HG02763 (cell line): ENCODE measurements around the gene CENPVL3.
"Not testable (repeated sequence)": the region's sequence is repeated elsewhere in the genome, so short reads cannot be mapped to it uniquely, and the experiment has no call there.

ENCODE experiments used
- ATAC-seq: cut with Tn5 transposase; IDR thresholded peaks from one replicate; pipeline ENCODE4 v1.9.1; 2021; ENCODE audit warnings: mild to moderate bottlenecking, moderate library complexity; ENCODE audit not compliant: unreplicated experiment

CENPVL3 gene

GRCh38 chrX:51618241-51619155 lies at the start of gene CENPVL3:
CENPVL3 (minus strand) TSS chrX:51618912; CDS start chrX:51618873, 39 bp downstream.
- not testable (repeated sequence) for ATAC-seq

- ATAC-seq, result no peak
Observed at GRCh38 chrX:51665981-51666380, 47.3 kb upstream of the CENPVL3 start.

GRCh38 chrX:51643377-51643776 lies 24.7 kb upstream of the CENPVL3 start:
- ATAC-seq, result no peak

DNA sequence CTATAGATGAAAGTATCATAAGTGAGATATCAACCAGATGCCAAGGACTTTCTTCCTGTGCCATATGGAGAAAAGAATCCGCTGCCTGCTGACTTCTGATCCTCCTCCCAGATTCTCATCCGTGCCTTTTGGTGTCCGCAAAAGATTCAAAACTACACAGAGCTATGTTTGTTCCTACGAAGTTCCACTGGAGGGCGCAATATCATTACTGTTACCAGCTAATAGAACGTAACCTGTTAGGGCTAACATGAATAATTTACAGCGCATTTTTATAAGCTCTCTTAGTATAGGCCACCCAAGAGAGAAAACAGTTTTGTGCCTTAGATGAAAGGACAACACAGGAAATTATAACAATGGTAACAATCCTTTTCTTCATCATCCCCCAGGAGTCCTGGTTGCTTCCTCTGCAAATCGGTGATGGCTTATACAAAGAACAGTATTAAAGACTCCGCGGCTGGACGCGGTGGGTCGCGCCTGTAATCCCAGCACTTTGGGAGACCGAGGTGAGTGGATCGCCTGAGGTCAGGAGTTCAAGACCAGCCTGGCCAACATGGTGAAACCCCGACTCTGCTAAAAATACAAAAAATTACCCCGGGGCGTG lies 22.8 kb upstream of the CENPVL3 start:
- no peak for ATAC-seq

DNA sequence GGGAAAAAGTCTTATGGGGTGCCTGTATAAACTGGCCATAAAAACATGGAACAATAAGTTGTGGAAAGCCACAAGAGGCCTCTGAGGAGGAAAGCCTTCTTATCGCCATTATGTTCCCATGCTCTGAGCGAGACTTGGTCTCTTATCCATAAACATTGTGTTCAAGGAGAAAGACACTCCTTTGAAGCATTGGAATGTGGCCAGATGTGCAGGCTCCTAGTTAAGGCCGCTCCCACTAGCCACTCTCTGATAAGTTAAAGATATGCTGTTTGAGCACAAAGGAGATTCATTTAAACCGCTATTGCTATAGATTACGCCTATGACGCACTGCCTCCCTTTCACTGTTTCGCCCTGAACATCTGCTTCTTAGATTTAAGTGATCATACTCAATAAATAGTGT lies 17.8 kb upstream of the CENPVL3 start:
- ATAC-seq, result not testable (repeated sequence)

- ATAC-seq, result no peak
Observed at GRCh38 chrX:51614353-51615012, 4.2 kb downstream of the CENPVL3 start.

DNA sequence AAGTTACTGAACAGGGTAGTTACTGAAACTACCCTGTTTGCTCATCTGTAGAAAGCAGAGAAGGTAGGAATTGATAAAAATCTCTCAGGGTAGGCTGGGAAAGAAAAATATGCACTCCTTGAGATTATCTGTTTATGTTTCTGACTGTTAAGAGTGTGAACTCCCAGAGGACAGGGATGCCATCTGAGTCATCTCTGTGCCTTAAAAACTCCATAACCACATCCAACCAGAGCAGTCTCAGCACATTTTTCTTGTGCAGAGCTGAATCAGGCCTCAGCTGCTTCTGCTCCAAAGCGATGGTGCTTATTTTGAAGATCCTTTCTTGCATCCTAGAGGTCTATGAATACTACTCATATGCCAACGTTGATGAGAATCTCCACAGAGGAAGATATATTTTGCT lies 9.9 kb downstream of the CENPVL3 start:
- ATAC-seq, result no peak

DNA sequence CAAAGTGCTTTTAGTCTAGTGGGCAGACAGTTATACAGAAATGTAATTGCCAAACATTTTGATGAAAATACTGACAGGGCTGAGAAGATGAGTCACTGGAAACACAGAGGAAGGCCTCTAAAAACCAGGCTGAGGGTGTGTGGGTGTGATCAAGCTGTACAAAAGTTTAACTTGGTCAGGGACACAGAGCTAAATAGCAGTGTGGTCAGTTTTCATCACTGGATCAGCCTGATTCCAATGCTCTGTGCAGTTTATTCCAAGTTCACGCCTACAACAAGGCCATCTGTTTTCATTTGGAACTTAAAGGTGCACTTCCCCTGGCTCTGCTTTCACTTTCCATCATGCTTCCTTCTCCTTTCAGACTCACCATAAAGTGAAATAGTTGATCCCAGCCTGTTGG lies 10.6 kb downstream of the CENPVL3 start:
- no peak for ATAC-seq

GRCh38 chrX:51606446-51606845 lies 12.3 kb downstream of the CENPVL3 start:
- ATAC-seq, result no peak

GRCh38 chrX:51598899-51599298 lies 19.8 kb downstream of the CENPVL3 start:
- no peak for ATAC-seq

- ATAC-seq, result no peak
Observed at GRCh38 chrX:51571874-51572273, 46.8 kb downstream of the CENPVL3 start.

DNA sequence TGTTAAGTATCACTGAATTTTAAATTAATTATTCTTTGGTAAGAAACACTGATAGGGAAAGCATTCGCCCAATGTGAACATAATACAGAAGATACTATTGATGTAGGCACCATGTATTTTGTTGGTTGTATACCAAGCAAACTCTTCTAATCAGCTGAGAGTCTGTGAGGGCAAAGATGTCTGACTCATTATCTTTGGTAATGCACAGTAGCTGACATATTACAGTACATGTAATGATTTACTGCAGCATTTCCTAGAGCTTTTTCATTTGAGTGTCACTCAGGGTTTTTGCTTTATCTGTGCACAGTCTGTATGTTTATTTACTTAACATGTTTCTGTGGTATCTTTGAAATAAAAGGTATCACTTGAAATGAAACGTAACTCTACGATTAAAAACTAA lies 49.2 kb downstream of the CENPVL3 start:
- ATAC-seq, result no peak

DNA sequence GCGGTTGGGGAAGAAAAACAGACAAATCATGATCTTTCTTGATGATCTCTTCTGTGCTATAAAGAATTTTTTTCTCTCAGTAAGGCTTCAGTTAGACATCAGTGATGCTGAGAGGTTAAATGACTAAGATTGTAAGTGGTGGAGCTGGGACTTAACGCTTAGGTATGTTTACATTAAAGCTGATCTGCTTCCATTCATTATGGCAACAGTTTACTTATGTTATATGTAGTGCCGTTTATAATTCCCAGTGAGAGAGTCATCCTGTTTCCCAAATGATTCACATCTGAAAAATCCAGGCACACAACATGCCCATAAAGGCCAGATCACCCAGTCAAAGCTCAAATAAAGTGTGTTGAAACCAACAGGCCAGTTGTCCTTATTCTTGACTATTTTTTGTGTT lies 50.1 kb downstream of the CENPVL3 start:
- ATAC-seq, result no peak
